Endothelial cell of umbilical vein (primary cell): ENCODE data around the gene TMEM38A.

ENCODE experiments used
- CTCF ChIP-seq, 2 donors: IDR thresholded peaks; 1 replicate in 1 of 2; 2 replicates in 1 of 2; pipeline ENCODE4 v1.5.1; 2011; ENCODE audit warnings: low read length in 2 of 2, mild to moderate bottlenecking in 2 of 2, moderate library complexity in 2 of 2, control low read depth in 1 of 2, inconsistent platforms in 1 of 2, low read depth in 1 of 2; ENCODE audit not compliant: insufficient read depth in 1 of 2; ENCODE audit errors: extremely low read depth in 1 of 2
- EZH2 ChIP-seq: IDR thresholded peaks from 2 replicates; pipeline ENCODE4 v1.6.1; 2012; ENCODE audit warnings: borderline replicate concordance, low read depth, mild to moderate bottlenecking, moderate library complexity, low read length, inconsistent platforms; ENCODE audit not compliant: severe bottlenecking
- FOS ChIP-seq: IDR thresholded peaks from 2 replicates; pipeline ENCODE4 v1.6.1; 2011; ENCODE audit warnings: mild to moderate bottlenecking, low read length, moderate library complexity, borderline replicate concordance; ENCODE audit not compliant: insufficient read depth
- JUN ChIP-seq: IDR thresholded peaks from 2 replicates; pipeline ENCODE4 v1.6.1; 2011; ENCODE audit warnings: borderline replicate concordance, low read depth; ENCODE audit not compliant: insufficient read length, insufficient read depth
- MAX ChIP-seq: IDR thresholded peaks from 2 replicates; pipeline ENCODE4 v1.6.1; 2011; ENCODE audit not compliant: insufficient read depth, insufficient read length
- POLR2A ChIP-seq: IDR thresholded peaks from 2 replicates; pipeline ENCODE4 v1.6.1; 2012; ENCODE audit warnings: low read depth, mild to moderate bottlenecking, control low read depth, low read length

- TF ChIP-seq CTCF (IDR thresholded peaks at IDR 0.05; ENCODE audit: extremely low read depth in 1 of 2, insufficient read depth in 1 of 2, low read depth in 1 of 2, low read length in 2 of 2) (no peak), POLR2A (no peak), EZH2 (no peak), MAX (no peak), JUN (no peak), FOS (no peak)
Measured at GRCh38 chr19:16703677-16704076, 42.7 kb downstream of the TMEM38A start.
